GM13977 (cell line): Measurements from ENCODE around the gene SPACA9.

Experiments used
- DNase-seq: peaks from one replicate; pipeline ENCODE4 v3.0.0; 2012; ENCODE audit warnings: low spot score
- in situ Hi-C: fragments of 300-500 bp; cut with MboI; formaldehyde crosslinking; loops from one replicate; pipeline ENCODE4 v1.12.0; 2022; ENCODE audit warnings: low sequenced_read_pairs, low pct_unique_long_range_greater_than_20kb, mixed read lengths, inconsistent platforms; ENCODE audit not compliant: unreplicated experiment
- TF ChIP-seq, protein P1 (sequence below): IDR thresholded peaks from 2 replicates; pipeline ENCODE4 v1.5.1; 2012; ENCODE audit warnings: mild to moderate bottlenecking, control low read depth; ENCODE audit not compliant: insufficient read depth; ENCODE audit errors: extremely low read depth, missing control alignments

Gene SPACA9

DNA sequence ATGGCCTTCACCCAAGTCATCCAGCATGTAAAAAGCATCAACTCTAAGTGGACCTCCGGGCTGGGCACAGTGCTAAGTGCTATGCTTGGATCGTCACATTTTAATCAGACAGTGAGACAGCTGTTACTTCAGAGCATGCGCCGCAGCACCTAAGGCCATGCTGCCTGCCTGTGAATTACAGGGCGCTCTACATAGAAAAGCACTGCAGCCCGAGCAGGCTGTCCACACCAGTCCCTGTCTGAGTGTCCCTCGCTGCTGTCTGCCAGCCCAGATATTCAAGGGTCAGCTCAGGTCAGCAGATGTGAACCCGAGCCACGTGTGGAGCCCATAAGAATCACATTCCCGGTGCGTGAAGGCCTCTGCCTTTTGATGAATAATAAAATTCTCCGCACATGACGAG lies 37.7 kb upstream of the SPACA9 start:
- TF ChIP-seq, protein P1, sequence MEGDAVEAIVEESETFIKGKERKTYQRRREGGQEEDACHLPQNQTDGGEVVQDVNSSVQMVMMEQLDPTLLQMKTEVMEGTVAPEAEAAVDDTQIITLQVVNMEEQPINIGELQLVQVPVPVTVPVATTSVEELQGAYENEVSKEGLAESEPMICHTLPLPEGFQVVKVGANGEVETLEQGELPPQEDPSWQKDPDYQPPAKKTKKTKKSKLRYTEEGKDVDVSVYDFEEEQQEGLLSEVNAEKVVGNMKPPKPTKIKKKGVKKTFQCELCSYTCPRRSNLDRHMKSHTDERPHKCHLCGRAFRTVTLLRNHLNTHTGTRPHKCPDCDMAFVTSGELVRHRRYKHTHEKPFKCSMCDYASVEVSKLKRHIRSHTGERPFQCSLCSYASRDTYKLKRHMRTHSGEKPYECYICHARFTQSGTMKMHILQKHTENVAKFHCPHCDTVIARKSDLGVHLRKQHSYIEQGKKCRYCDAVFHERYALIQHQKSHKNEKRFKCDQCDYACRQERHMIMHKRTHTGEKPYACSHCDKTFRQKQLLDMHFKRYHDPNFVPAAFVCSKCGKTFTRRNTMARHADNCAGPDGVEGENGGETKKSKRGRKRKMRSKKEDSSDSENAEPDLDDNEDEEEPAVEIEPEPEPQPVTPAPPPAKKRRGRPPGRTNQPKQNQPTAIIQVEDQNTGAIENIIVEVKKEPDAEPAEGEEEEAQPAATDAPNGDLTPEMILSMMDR: no peak
- DNase-seq: no peak
- in situ Hi-C loops: no loop called here

- in situ Hi-C loops: no loop called here
- DNase-seq: no peak
- TF ChIP-seq, protein P1: no peak
These were observed 36.3 kb upstream of the SPACA9 start for GRCh38 chr9:132842124-132843044.

DNA sequence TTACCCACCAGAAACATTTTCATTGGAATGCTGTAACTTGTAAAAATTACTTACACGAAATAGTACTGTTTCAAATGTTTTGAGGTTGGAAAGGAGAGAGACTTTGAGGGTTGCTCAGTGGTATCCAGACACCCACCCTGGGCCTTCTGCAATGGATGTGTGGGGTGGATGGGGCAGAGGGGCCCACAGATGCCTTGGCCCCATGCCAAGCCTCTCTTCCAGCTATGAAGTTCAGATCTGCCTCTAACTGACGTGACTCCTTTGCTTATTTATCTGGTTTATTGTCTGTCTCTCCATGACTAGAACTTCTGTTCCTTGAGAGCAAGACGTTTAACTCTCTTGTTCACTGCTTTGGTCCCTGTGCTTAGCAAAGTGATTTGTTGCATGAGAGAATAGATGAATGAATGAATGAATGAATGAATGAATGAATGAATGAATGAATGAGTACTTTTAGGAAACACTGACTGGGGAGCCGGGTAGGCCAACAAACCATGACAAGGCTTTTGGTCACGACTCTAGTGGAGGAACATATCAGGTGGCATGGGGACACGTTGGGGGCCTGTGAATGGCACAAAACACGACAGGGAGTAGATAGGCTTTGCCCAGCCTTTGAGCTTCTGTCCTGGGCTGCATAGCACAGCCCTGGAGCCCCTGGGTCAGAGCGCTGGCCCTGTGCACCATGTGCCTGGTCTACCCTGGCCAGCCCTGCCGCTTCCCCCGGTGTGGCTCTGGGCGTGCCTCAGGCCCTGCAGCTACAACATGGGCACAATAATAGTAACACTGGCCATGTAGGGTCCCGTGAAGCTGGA lies 32.4 kb upstream of the SPACA9 start:
- no peak for DNase-seq
- TF ChIP-seq, protein P1: no peak
- in situ Hi-C loops: no loop called here

DNA sequence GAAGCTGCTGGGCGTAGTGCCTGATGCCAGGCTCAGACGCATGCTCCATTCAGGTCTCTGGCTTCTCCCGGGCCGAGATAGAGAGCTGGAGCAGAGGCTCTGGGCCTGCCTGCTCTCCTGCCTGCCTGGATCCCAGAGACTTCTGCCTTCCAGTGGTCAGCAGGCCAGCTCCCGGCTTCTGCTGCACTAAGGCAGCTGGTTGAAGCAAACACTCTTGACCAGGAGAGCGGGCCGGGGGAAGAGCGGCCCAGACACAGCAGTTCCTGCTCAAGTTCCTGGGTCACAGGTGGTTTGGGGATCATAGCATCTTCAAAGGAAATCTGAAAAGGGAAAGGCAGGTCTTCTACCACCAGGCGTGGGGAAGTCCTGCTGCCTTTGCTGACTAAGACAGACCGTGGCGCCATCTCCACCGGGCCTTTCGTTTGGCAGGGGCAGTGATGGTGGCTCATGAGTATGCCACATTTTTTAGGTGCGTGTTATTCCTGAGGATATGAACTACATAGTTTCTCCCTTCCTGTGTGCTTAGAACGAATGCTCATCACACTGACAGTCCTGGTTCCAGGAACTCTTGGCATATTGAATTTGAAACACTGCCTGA lies 31.7 kb upstream of the SPACA9 start:
- in situ Hi-C loops: no loop called here
- DNase-seq: no peak
- TF ChIP-seq, protein P1: no peak

DNA sequence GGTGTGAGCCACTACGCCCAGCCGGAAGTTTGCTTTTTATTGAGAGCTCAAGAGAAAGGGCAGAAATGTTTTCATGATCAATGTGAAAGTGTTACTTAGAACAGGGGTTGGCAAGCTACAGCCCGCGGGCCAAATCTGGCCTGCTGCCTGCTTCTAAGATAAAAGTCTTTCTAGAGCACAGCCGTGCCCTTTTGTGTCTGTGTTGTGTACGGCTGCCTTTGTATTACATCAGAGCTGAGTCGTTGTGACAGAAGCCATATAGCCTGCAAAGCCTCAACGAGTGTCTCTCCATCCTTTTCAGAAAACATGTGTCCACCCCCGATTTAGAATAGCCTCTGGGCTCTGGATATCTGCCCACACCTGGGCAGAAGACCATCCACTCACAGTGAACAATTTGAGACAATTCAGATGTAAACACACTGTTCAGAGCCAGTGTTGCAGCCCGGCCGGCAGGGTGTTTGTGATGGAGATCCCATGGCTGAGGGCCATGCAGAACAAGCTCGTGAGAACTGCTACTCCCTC lies 29.5 kb upstream of the SPACA9 start:
- in situ Hi-C loops: no loop called here
- DNase-seq: no peak
- TF ChIP-seq, protein P1: no peak

DNA sequence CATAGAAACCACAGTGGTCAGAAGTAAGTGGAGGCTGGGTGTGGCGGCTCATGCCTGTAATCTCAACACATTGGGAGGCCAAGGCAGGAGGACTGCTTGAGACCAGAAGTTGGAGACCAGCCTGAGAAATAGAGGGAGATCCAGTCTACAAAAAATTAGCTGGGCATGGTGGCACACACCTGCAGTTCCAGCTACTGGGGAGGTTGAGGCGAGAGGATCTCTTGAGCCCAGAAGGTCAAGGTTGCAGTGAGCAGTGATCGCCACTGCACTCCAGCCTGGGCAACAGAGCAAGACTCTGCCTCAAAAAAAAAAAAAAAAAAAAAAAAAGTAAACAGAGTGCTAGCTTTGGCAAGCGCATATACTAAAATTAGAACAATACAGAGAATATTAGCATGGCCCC lies 25.2 kb upstream of the SPACA9 start:
- in situ Hi-C loops: no loop called here
- TF ChIP-seq, protein P1: no peak
- no peak for DNase-seq
